Measurements from ENCODE around the gene UNK.

The UNK gene

GRCh38 chr17:75822119-75822799 lies 37.7 kb downstream of the UNK start:
- DNase-seq = no peak

- no peak for DNase-seq
Measured at GRCh38 chr17:75822800-75823166, 38.2 kb downstream of the UNK start.

- DNase-seq = no peak
Measured at GRCh38 chr17:75823257-75824041, 38.8 kb downstream of the UNK start.

GRCh38 chr17:75824050-75824552 lies 39.5 kb downstream of the UNK start:
- no peak for DNase-seq

GRCh38 chr17:75824666-75825065 lies 40.1 kb downstream of the UNK start:
- no peak for DNase-seq

GRCh38 chr17:75825149-75825552 lies 40.5 kb downstream of the UNK start:
- DNase-seq = no peak

GRCh38 chr17:75825748-75826370 lies 41.3 kb downstream of the UNK start:
- no peak for DNase-seq

GRCh38 chr17:75826561-75827307 lies 42.1 kb downstream of the UNK start:
- DNase-seq = no peak

- DNase-seq = peak in 2 of 4 experiments; percentile 46 to 49
Measured at GRCh38 chr17:75827308-75828075, 42.9 kb downstream of the UNK start.

GRCh38 chr17:75828076-75828400 lies 43.4 kb downstream of the UNK start:
- no peak for DNase-seq

- no peak for DNase-seq
Measured at GRCh38 chr17:75828741-75829140, 44.1 kb downstream of the UNK start.

- DNase-seq = no peak
Measured at GRCh38 chr17:75829747-75830146, 45.1 kb downstream of the UNK start.

GRCh38 chr17:75830164-75831031 lies 45.8 kb downstream of the UNK start:
- DNase-seq = peak in 1 of 4 experiments; percentile 18

GRCh38 chr17:75831032-75831571 lies 46.5 kb downstream of the UNK start:
- no peak for DNase-seq

- DNase-seq = peak in 1 of 4 experiments; percentile 18
Measured at GRCh38 chr17:75832164-75832651, 47.6 kb downstream of the UNK start.

- no peak for DNase-seq
Measured at GRCh38 chr17:75832652-75833400, 48.2 kb downstream of the UNK start.

- no peak for DNase-seq
Measured at GRCh38 chr17:75834279-75834920, 49.8 kb downstream of the UNK start.

- DNase-seq = no peak
Measured at GRCh38 chr17:75834928-75835653, 50.5 kb downstream of the UNK start.

GRCh38 chr17:75835654-75835987 lies 51.0 kb downstream of the UNK start:
- DNase-seq = no peak

Data from activated CD4-positive, CD25-positive, alpha-beta regulatory T cell (primary cell).